GM23338 (cell line): Measurements from ENCODE around the gene FBLIM1. TPM values are rescaled to one million over a fixed set of nuclear protein-coding genes. Genes with fewer than 3 reads are reported as not detected.

Experiments used
- ATAC-seq: fragments of 200-7000 bp; cut with Tn5 transposase; 3 replicates; pipeline ENCODE4 v1.9.1; 2020
- DNase-seq: peaks from one replicate; pipeline ENCODE4 v3.0.0-alpha.2; 2015; ENCODE audit warnings: low spot score
- H2AFZ ChIP-seq: fragments of 200-600 bp; sonication (generic); 2 replicates; pipeline ENCODE4 v1.8.0; 2016; ENCODE audit warnings: antibody characterized with exemption, mild to moderate bottlenecking, moderate library complexity
- H3F3A ChIP-seq: fragments of 200-600 bp; sonication (generic); replicated peaks from 2 replicates; pipeline ENCODE4 v1.8.0; 2017; ENCODE audit warnings: antibody characterized with exemption, mixed run types, low read depth
- H3K27ac ChIP-seq: fragments of 200-600 bp; sonication (generic); 2 replicates; pipeline ENCODE4 v1.6.1; 2016; ENCODE audit warnings: low read depth
- H3K27me3 ChIP-seq: fragments of 200-600 bp; sonication (generic); 2 replicates; pipeline ENCODE4 v1.8.0; 2016; ENCODE audit warnings: mild to moderate bottlenecking, mixed run types, moderate library complexity; ENCODE audit not compliant: insufficient read depth
- H3K36me3 ChIP-seq: fragments of 200-600 bp; sonication (generic); 2 replicates; pipeline ENCODE4 v1.8.0; 2016; ENCODE audit warnings: mild to moderate bottlenecking; ENCODE audit not compliant: insufficient read depth
- H3K4me1 ChIP-seq: fragments of 200-600 bp; sonication (generic); 2 replicates; pipeline ENCODE4 v1.8.0; 2016; ENCODE audit warnings: mild to moderate bottlenecking, moderate library complexity; ENCODE audit not compliant: insufficient read depth
- H3K4me2 ChIP-seq: fragments of 200-600 bp; sonication (generic); 2 replicates; pipeline ENCODE4 v1.7.1; 2017; ENCODE audit warnings: mixed run types
- H3K4me3 ChIP-seq: fragments of 200-600 bp; sonication (generic); 2 replicates; pipeline ENCODE4 v1.6.1; 2016; ENCODE audit warnings: mixed run types
- H3K79me2 ChIP-seq: fragments of 200-600 bp; sonication (generic); replicated peaks from 2 replicates; pipeline ENCODE4 v1.8.0; 2017; ENCODE audit warnings: mild to moderate bottlenecking; ENCODE audit not compliant: insufficient read depth
- H3K9me2 ChIP-seq: fragments of 200-600 bp; sonication (generic); 2 replicates; pipeline ENCODE4 v1.8.0; 2017; ENCODE audit not compliant: insufficient read depth
- H4K20me1 ChIP-seq: fragments of 200-600 bp; sonication (generic); replicated peaks from 2 replicates; pipeline ENCODE4 v1.8.0; 2017; ENCODE audit warnings: mild to moderate bottlenecking; ENCODE audit not compliant: insufficient read depth
- H3K27ac Mint-ChIP-seq: 2 replicates; pipeline ENCODE4 v1.8.0; 2020; ENCODE audit warnings: inconsistent platforms, mild to moderate bottlenecking, moderate library complexity, mixed read lengths
- H3K27me3 Mint-ChIP-seq: 3 replicates; pipeline ENCODE4 v1.8.0; 2022; ENCODE audit warnings: low read depth, mild to moderate bottlenecking, moderate library complexity, mixed read lengths, inconsistent platforms; ENCODE audit not compliant: insufficient read depth, poor library complexity
- H3K36me3 Mint-ChIP-seq: 3 replicates; pipeline ENCODE4 v1.8.0; 2021; ENCODE audit warnings: low read depth, mild to moderate bottlenecking, inconsistent platforms, moderate library complexity, mixed read lengths
- H3K4me1 Mint-ChIP-seq: 3 replicates; pipeline ENCODE4 v1.8.0; 2020; ENCODE audit warnings: mild to moderate bottlenecking, inconsistent platforms, mixed read lengths
- H3K4me3 Mint-ChIP-seq: 3 replicates; pipeline ENCODE4 v1.8.0; 2021; ENCODE audit warnings: moderate library complexity, mild to moderate bottlenecking, inconsistent platforms, mixed read lengths
- H3K9me3 Mint-ChIP-seq: 3 replicates; pipeline ENCODE4 v1.8.0; 2020; ENCODE audit warnings: moderate library complexity, mild to moderate bottlenecking, inconsistent platforms, mixed read lengths
- CREB1 ChIP-seq: fragments of 250-450 bp; sonication (Bioruptor Pico); IDR thresholded peaks from 2 replicates; pipeline ENCODE4 v1.5.0; 2020; ENCODE audit warnings: low read depth, mild to moderate bottlenecking, moderate library complexity
- EZH2phosphoT487 ChIP-seq: fragments of 200-600 bp; sonication (generic); IDR thresholded peaks from one replicate; pipeline ENCODE4 v1.8.1; 2018; ENCODE audit warnings: antibody characterized with exemption; ENCODE audit not compliant: unreplicated experiment
- JUNB ChIP-seq: IDR thresholded peaks from one replicate; pipeline ENCODE4 v1.6.1; 2016; ENCODE audit warnings: antibody characterized with exemption; ENCODE audit not compliant: unreplicated experiment
- NANOG ChIP-seq: IDR thresholded peaks from 2 replicates; pipeline ENCODE4 v1.6.1; 2016; ENCODE audit warnings: antibody characterized with exemption, borderline replicate concordance
- STAT1 ChIP-seq: IDR thresholded peaks from one replicate; pipeline ENCODE4 v1.6.1; 2016; ENCODE audit warnings: antibody characterized with exemption; ENCODE audit not compliant: unreplicated experiment
- polyA plus RNA-seq: library from polyadenylated mRNA; unstranded; fragments of >200 nt; fragmentation: Nextera tagmentation; extraction: Ambion mirVana; gene quantifications from 2 replicates; pipeline ENCODE4 v1.2.1, GENCODE V29; 2016
- total RNA-seq: library from RNA; depleted of rRNA; stranded (reverse); fragments of >200 nt; shearing (Covaris generic); gene quantifications from 2 replicates; pipeline ENCODE4 v1.2.3, GENCODE V29; 2014
- TF ChIP-seq, protein P1 (sequence below): fragments of 250-450 bp; sonication (Bioruptor Pico); IDR thresholded peaks from 2 replicates; pipeline ENCODE4 v1.5.0; 2020; ENCODE audit warnings: mild to moderate bottlenecking, moderate library complexity
- TF ChIP-seq, protein P2 (sequence below): IDR thresholded peaks from 2 replicates; pipeline ENCODE4 v1.6.1; 2016; ENCODE audit warnings: antibody characterized with exemption

Gene FBLIM1
- total and polyA plus RNA-seq, 2 experiments from 2014 or later, result 41.7 to 81.7 TPM

DNA sequence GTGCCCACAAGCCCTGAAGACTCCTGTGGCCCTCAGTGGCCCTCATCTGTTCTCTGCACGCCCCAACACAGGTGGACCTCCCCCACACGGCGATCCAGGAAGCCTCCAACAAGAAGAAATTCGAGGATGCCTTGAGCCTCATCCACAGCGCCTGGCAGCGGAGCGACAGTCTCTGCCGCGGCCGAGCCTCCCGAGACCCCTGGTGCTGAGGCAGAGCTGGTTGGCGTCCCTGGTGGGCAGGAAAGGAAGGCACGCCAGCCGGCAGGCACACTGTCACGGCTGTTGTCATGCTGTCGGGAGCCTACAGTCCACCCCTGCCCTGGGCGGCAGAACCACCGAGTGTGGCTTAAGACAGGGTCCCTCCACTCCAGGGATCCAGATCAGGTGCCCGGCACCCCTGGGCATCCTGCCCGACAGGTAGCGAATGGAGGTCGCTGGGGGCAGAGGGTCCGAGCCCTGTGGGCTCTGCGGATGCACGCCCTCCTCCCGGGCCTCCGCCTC, 24.8 kb upstream of the FBLIM1 start (continued):
- TF ChIP-seq, protein P1, sequence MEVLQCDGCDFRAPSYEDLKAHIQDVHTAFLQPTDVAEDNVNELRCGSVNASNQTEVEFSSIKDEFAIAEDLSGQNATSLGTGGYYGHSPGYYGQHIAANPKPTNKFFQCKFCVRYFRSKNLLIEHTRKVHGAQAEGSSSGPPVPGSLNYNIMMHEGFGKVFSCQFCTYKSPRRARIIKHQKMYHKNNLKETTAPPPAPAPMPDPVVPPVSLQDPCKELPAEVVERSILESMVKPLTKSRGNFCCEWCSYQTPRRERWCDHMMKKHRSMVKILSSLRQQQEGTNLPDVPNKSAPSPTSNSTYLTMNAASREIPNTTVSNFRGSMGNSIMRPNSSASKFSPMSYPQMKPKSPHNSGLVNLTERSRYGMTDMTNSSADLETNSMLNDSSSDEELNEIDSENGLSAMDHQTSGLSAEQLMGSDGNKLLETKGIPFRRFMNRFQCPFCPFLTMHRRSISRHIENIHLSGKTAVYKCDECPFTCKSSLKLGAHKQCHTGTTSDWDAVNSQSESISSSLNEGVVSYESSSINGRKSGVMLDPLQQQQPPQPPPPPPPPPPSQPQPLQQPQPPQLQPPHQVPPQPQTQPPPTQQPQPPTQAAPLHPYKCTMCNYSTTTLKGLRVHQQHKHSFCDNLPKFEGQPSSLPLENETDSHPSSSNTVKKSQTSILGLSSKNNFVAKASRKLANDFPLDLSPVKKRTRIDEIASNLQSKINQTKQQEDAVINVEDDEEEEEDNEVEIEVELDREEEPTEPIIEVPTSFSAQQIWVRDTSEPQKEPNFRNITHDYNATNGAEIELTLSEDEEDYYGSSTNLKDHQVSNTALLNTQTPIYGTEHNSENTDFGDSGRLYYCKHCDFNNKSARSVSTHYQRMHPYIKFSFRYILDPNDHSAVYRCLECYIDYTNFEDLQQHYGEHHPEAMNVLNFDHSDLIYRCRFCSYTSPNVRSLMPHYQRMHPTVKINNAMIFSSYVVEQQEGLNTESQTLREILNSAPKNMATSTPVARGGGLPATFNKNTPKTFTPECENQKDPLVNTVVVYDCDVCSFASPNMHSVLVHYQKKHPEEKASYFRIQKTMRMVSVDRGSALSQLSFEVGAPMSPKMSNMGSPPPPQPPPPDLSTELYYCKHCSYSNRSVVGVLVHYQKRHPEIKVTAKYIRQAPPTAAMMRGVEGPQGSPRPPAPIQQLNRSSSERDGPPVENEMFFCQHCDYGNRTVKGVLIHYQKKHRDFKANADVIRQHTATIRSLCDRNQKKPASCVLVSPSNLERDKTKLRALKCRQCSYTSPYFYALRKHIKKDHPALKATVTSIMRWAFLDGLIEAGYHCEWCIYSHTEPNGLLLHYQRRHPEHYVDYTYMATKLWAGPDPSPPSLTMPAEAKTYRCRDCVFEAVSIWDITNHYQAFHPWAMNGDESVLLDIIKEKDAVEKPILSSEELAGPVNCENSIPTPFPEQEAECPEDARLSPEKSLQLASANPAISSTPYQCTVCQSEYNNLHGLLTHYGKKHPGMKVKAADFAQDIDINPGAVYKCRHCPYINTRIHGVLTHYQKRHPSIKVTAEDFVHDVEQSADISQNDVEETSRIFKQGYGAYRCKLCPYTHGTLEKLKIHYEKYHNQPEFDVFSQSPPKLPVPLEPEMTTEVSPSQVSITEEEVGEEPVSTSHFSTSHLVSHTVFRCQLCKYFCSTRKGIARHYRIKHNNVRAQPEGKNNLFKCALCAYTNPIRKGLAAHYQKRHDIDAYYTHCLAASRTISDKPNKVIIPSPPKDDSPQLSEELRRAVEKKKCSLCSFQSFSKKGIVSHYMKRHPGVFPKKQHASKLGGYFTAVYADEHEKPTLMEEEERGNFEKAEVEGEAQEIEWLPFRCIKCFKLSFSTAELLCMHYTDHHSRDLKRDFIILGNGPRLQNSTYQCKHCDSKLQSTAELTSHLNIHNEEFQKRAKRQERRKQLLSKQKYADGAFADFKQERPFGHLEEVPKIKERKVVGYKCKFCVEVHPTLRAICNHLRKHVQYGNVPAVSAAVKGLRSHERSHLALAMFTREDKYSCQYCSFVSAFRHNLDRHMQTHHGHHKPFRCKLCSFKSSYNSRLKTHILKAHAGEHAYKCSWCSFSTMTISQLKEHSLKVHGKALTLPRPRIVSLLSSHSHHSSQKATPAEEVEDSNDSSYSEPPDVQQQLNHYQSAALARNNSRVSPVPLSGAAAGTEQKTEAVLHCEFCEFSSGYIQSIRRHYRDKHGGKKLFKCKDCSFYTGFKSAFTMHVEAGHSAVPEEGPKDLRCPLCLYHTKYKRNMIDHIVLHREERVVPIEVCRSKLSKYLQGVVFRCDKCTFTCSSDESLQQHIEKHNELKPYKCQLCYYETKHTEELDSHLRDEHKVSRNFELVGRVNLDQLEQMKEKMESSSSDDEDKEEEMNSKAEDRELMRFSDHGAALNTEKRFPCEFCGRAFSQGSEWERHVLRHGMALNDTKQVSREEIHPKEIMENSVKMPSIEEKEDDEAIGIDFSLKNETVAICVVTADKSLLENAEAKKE, result no peak
- TF ChIP-seq EZH2phosphoT487 (no peak), STAT1 (no peak), NANOG (no peak), CREB1 (CRISPR knock-in tag) (no peak), JUNB (no peak)
- TF ChIP-seq, protein P2, sequence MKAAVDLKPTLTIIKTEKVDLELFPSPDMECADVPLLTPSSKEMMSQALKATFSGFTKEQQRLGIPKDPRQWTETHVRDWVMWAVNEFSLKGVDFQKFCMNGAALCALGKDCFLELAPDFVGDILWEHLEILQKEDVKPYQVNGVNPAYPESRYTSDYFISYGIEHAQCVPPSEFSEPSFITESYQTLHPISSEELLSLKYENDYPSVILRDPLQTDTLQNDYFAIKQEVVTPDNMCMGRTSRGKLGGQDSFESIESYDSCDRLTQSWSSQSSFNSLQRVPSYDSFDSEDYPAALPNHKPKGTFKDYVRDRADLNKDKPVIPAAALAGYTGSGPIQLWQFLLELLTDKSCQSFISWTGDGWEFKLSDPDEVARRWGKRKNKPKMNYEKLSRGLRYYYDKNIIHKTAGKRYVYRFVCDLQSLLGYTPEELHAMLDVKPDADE, result no peak

GRCh38 chr1:15734296-15734695, 24.3 kb upstream of the FBLIM1 start:
- no peaks in the 10 kb centered on the region for H3K27me3 ChIP-seq
- TF ChIP-seq STAT1, result no peak
- TF ChIP-seq, protein P1, result no peak

More at GRCh38 chr1:15734296-15734695, 24.3 kb upstream of the FBLIM1 start:
- Histone ChIP-seq H3K4me1 (no peaks in the 10 kb centered on the region), H2AFZ (no peak overlapping the region), H3K79me2 (no peaks in the 10 kb centered on the region), H3K27ac (no peak overlapping the region), H3K4me3 (no peak overlapping the region), H3F3A (0 out of 2 replicates have a peak, but pooled peaks cover under 1% of the 10 kb centered on the region), H3K4me2 (no peak overlapping the region), H4K20me1 (no peaks in the 10 kb centered on the region), H3K36me3 (no peaks in the 10 kb centered on the region), H3K9me2 (no peaks in the 10 kb centered on the region)
- DNase-seq (no peak), ATAC-seq (no peak)
- H3K27ac Mint-ChIP-seq, result no peak overlapping the region
- H3K27me3 Mint-ChIP-seq, result peaks cover 8% of the 10 kb centered on the region
- H3K9me3 Mint-ChIP-seq, result no peaks in the 10 kb centered on the region
- peaks cover 14% of the 10 kb centered on the region; the same call in 1 of the 3 replicates for H3K36me3 Mint-ChIP-seq
- 0 out of 3 replicates have a peak, but pooled peaks cover 2% of the 10 kb centered on the region for H3K4me1 Mint-ChIP-seq
- no peak overlapping the region for H3K4me3 Mint-ChIP-seq
